ENCODE measurements around the gene UBR3. TPM values are rescaled to one million over a fixed set of nuclear protein-coding genes. Genes with fewer than 3 reads are reported as not detected.

Gene UBR3
- total RNA-seq, 4 donors from 2014 or later, result 40.0 to 147 (median 87.7) TPM

GRCh38 chr2:169966454-169966853 lies 139.2 kb downstream of the UBR3 start:
- no peak overlapping the region for H3K27ac ChIP-seq
- no peaks in the 10 kb centered on the region for H3K36me3 ChIP-seq
- H3K9me3 ChIP-seq, result no peaks in the 10 kb centered on the region
- no peak for TF ChIP-seq POLR2A (IDR thresholded peaks at IDR 0.05)
- TF ChIP-seq, protein P1, sequence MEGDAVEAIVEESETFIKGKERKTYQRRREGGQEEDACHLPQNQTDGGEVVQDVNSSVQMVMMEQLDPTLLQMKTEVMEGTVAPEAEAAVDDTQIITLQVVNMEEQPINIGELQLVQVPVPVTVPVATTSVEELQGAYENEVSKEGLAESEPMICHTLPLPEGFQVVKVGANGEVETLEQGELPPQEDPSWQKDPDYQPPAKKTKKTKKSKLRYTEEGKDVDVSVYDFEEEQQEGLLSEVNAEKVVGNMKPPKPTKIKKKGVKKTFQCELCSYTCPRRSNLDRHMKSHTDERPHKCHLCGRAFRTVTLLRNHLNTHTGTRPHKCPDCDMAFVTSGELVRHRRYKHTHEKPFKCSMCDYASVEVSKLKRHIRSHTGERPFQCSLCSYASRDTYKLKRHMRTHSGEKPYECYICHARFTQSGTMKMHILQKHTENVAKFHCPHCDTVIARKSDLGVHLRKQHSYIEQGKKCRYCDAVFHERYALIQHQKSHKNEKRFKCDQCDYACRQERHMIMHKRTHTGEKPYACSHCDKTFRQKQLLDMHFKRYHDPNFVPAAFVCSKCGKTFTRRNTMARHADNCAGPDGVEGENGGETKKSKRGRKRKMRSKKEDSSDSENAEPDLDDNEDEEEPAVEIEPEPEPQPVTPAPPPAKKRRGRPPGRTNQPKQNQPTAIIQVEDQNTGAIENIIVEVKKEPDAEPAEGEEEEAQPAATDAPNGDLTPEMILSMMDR (IDR thresholded peaks at IDR 0.05), result no peak
- no peaks in the 10 kb centered on the region for H3K27me3 ChIP-seq
- H3K4me1 ChIP-seq, result no peaks in the 10 kb centered on the region
- no peak overlapping the region for H3K4me3 ChIP-seq
- DNase-seq, result no peak
- intact Hi-C loops (cut with DNase I; ENCODE audit: low total_unique reads), result no loop called here

DNA sequence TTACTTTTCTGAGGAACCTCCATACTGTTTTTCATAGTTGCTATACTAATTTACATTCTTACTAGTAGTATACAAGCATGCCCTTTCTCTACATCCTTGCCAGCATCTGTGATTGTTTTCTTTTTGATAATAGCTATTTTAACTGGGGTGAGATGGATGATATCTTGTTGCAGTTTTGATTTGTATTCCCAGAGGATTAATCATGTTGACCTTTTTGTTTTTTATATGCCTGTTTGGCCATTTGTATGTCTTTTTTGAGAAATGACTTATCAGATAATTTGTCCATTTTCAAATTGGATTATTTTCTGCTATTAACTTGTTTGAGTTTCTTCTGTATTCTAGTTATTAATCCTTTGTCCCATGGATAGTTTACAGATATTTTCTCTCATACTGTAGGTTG lies 141.5 kb downstream of the UBR3 start:
- intact Hi-C loops (cut with DNase I; ENCODE audit: low total_unique reads), result no loop called here
- Histone ChIP-seq H3K4me1 (no peaks in the 10 kb centered on the region), H3K9me3 (no peaks in the 10 kb centered on the region), H3K36me3 (no peaks in the 10 kb centered on the region), H3K27me3 (no peaks in the 10 kb centered on the region), H3K4me3 (no peak overlapping the region), H3K27ac (no peak overlapping the region)
- DNase-seq, result no peak
- TF ChIP-seq POLR2A (IDR thresholded peaks at IDR 0.05), result no peak
- TF ChIP-seq, protein P1 (IDR thresholded peaks at IDR 0.05), result no peak

DNA sequence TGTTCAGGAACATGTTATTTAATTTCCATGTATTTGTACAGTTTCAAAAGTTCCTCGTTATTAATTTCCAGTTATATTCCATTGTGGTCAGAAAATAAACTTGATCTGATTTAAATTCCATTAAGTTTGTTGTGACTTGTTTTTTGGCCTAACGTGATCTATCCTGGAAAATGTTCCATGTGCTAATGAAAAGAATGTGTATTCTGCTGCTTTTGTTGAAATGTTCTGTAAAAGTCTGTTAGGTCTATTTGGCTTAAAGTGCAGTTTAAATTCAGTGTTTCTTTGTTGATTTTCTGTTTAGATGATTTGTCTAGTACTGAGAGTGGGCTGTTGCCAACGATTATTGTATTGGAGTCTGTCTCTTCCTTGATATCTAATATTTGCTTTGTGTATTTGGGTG lies 148.0 kb downstream of the UBR3 start:
- H3K4me3 ChIP-seq, result no peak overlapping the region
- no peak overlapping the region for H3K27ac ChIP-seq
- no peaks in the 10 kb centered on the region for H3K27me3 ChIP-seq
- DNase-seq, result no peak
- TF ChIP-seq POLR2A (IDR thresholded peaks at IDR 0.05), result no peak
- TF ChIP-seq, protein P1 (IDR thresholded peaks at IDR 0.05), result no peak
- no peaks in the 10 kb centered on the region for H3K36me3 ChIP-seq
- intact Hi-C loops (cut with DNase I; ENCODE audit: low total_unique reads), result no loop called here
- H3K4me1 ChIP-seq, result no peaks in the 10 kb centered on the region
- peaks cover 0 to 8% of the 10 kb centered on the region in 2 donors for H3K9me3 ChIP-seq

DNA sequence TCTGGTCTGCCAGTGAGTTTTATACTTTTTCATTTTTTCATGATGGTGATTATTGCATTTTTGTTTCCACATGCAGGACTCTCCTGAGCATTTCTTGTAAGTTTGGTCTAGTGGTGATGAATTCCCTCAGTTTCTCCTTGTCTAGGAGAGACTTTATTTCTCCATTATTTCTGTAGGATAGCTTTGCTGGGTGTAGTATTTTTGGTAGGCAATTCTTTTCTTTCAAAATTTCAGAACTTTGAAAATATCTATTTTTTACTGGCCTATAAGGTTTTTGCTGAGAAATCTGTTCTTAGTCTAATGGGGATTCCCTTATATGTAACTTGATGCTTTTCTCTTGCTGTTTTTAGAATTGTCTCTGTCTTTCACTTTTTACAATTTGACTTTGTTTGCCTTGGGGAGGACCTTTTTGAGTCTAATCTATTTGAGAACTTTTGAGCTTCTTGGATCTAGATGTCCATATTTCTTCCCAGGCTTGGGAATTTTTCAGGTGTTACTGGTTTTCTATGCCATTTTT lies 149.1 kb downstream of the UBR3 start:
- TF ChIP-seq, protein P1 (IDR thresholded peaks at IDR 0.05), result no peak
- no peak for TF ChIP-seq POLR2A (IDR thresholded peaks at IDR 0.05)
- intact Hi-C loops (cut with DNase I; ENCODE audit: low total_unique reads), result no loop called here
- Histone ChIP-seq H3K9me3 (peaks cover 0 to 8% of the 10 kb centered on the region in 2 donors), H3K4me1 (no peaks in the 10 kb centered on the region), H3K36me3 (no peaks in the 10 kb centered on the region), H3K27me3 (no peaks in the 10 kb centered on the region), H3K27ac (no peak overlapping the region), H3K4me3 (no peak overlapping the region)
- DNase-seq, result no peak

DNA sequence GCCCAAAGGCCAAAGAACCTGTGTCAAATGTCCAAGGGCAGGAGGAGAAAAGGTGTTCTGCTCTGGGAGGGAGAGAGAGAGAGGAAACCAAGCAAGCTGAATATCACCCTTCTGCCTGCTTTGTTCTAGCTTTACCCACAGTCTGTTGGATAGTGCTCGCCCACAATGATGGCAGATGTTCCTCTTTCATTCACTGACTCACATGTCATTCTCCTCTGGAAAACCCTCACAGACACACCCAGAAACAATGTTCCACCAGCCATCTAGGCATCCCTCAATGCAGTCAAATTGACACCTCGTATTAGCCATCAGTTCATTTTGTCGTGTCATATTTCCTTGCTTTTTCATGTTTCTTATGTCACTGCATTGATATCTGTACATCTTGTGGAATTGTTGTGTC lies 150.3 kb downstream of the UBR3 start:
- H3K9me3 ChIP-seq, result peaks cover 0 to 8% of the 10 kb centered on the region in 2 donors
- no peak overlapping the region for H3K4me3 ChIP-seq
- H3K4me1 ChIP-seq, result no peaks in the 10 kb centered on the region
- H3K27ac ChIP-seq, result no peak overlapping the region
- DNase-seq, result no peak
- no peaks in the 10 kb centered on the region for H3K36me3 ChIP-seq
- TF ChIP-seq, protein P1 (IDR thresholded peaks at IDR 0.05), result no peak
- TF ChIP-seq POLR2A (IDR thresholded peaks at IDR 0.05), result no peak
- intact Hi-C loops (cut with DNase I; ENCODE audit: low total_unique reads), result no loop called here
- no peaks in the 10 kb centered on the region for H3K27me3 ChIP-seq
